Esophagus muscularis mucosa (tissue), 3 donors: ENCODE data around the gene COG7.

Experiments
- CTCF ChIP-seq, 3 experiments: fragments of 200-600 bp in 2 of 3; fragments of 450-650 bp in 1 of 3; sonication (generic) in 2 of 3; IDR thresholded peaks; one replicate each; pipeline ENCODE4 v1.5.1; 2017 to 2019; ENCODE audit warnings: antibody characterized with exemption in 3 of 3, mild to moderate bottlenecking in 2 of 3, moderate library complexity in 1 of 3
- POLR2A ChIP-seq: fragments of 450-650 bp; IDR thresholded peaks from one replicate; pipeline ENCODE4 v1.6.1; 2017; ENCODE audit warnings: antibody characterized with exemption, moderate library complexity, mild to moderate bottlenecking, low read depth

GRCh38 chr16:23387666-23388065 is 65.3 kb downstream of the COG7 start:
- no peak for TF ChIP-seq CTCF (IDR thresholded peaks at IDR 0.05)
- no peak for TF ChIP-seq POLR2A
